ENCODE results near the gene ART1.
"Not testable (repeated sequence)": the region's sequence is repeated elsewhere in the genome, so short reads cannot be mapped to it uniquely, and the experiment has no call there.

Gene ART1

GRCh38 chr11:3632070-3632660, 12.8 kb upstream of the ART1 start:
- no peak for DNase-seq (ENCODE audit: low read depth in 2 of 3, low spot score in 2 of 3)

GRCh38 chr11:3635641-3636375, 9.1 kb upstream of the ART1 start:
- DNase-seq (ENCODE audit: low read depth in 2 of 3, low spot score in 2 of 3): no peak

- no peak for DNase-seq (ENCODE audit: low read depth in 2 of 3, low spot score in 2 of 3)
These were observed 7.7 kb upstream of the ART1 start for GRCh38 chr11:3637201-3637600.

GRCh38 chr11:3638513-3638912, 6.4 kb upstream of the ART1 start:
- no peak for DNase-seq (ENCODE audit: low read depth in 2 of 3, low spot score in 2 of 3)

GRCh38 chr11:3639841-3640240, 5.1 kb upstream of the ART1 start:
- no peak for DNase-seq (ENCODE audit: low read depth in 2 of 3, low spot score in 2 of 3)

- no peak for DNase-seq (ENCODE audit: low read depth in 2 of 3, low spot score in 2 of 3)
These were observed 3.7 kb upstream of the ART1 start for GRCh38 chr11:3641191-3641590.

GRCh38 chr11:3641701-3642070, 3.2 kb upstream of the ART1 start, which contains the start of gene ART5:
ART5 (minus strand) TSS chr11:3641992; CDS start chr11:3641862, 130 bp downstream.
- DNase-seq (ENCODE audit: low read depth in 2 of 3, low spot score in 2 of 3): no peak

- peak in 2 of 3 experiments; percentile 22 to 43 for DNase-seq (ENCODE audit: low read depth in 2 of 3, low spot score in 2 of 3)
These were observed 2.6 kb upstream of the ART1 start for GRCh38 chr11:3642071-3642951.

- not testable (repeated sequence) for DNase-seq (ENCODE audit: low read depth in 2 of 3, low spot score in 2 of 3)
These were observed 1.8 kb upstream of the ART1 start for GRCh38 chr11:3643102-3643546.

GRCh38 chr11:3645552-3645951, 624 bp downstream of the ART1 start:
- no peak for DNase-seq (ENCODE audit: low read depth in 2 of 3, low spot score in 2 of 3)

GRCh38 chr11:3648843-3649242, 3.9 kb downstream of the ART1 start:
- DNase-seq (ENCODE audit: low read depth in 2 of 3, low spot score in 2 of 3): not testable (repeated sequence)

- DNase-seq (ENCODE audit: low read depth in 2 of 3, low spot score in 2 of 3): not testable (repeated sequence)
These were observed 4.4 kb downstream of the ART1 start for GRCh38 chr11:3649374-3649773.

- not testable (repeated sequence) for DNase-seq (ENCODE audit: low read depth in 2 of 3, low spot score in 2 of 3)
These were observed 7.6 kb downstream of the ART1 start for GRCh38 chr11:3652514-3652913.

GRCh38 chr11:3655547-3655946, 10.6 kb downstream of the ART1 start:
- no peak for DNase-seq (ENCODE audit: low read depth in 2 of 3, low spot score in 2 of 3)

- not testable (repeated sequence) for DNase-seq (ENCODE audit: low read depth in 2 of 3, low spot score in 2 of 3)
These were observed 12.4 kb downstream of the ART1 start for GRCh38 chr11:3657331-3657730.

- DNase-seq (ENCODE audit: low read depth in 2 of 3, low spot score in 2 of 3): no peak
These were observed 13.3 kb downstream of the ART1 start for GRCh38 chr11:3658252-3658651.

GRCh38 chr11:3659595-3660515, 14.9 kb downstream of the ART1 start:
- no peak for DNase-seq (ENCODE audit: low read depth in 2 of 3, low spot score in 2 of 3)

- no peak for DNase-seq (ENCODE audit: low read depth in 2 of 3, low spot score in 2 of 3)
These were observed 16.0 kb downstream of the ART1 start for GRCh38 chr11:3660960-3661359.

- DNase-seq (ENCODE audit: low read depth in 2 of 3, low spot score in 2 of 3): no peak
These were observed 17.9 kb downstream of the ART1 start for GRCh38 chr11:3662856-3663255.

GRCh38 chr11:3664032-3664630, 19.2 kb downstream of the ART1 start:
- no peak for DNase-seq (ENCODE audit: low read depth in 2 of 3, low spot score in 2 of 3)
